Measurements from ENCODE around the gene EPB41L3. TPM values are rescaled to one million over a fixed set of nuclear protein-coding genes. Genes with fewer than 3 reads are reported as not detected.

EPB41L3 gene
- total RNA-seq, 1 experiment from 2014 or later = 0.36 TPM

DNA sequence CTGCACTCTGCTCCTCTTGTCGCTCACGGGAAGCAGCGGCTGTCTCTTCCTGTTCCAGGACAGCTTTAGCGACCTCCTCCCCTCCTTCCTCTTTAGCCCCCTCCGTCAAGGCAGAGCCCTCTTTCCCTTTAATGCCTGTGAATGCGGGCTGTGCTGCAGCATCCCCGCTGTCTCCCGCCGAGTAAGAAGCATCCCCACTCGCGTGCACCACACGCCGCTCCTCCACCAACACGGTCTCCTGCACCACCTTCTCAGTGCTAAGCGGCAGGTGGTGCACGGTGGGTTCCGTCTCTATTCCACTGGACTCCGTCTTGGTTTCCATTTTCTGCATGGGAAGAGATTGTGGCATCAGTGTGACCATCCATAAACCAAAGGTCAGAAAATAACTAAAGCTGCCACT, 146.7 kb downstream of the EPB41L3 start:
- ChIA-PET CTCF (no interaction called here), POLR2A (no interaction called here)
- Histone ChIP-seq H3K4me1 (ENCODE audit: control insufficient read depth, insufficient read depth, low read length) (no peaks in the 10 kb centered on the region), H3K4me3 (ENCODE audit: low read depth in 2 of 2, low read length in 2 of 2) (no peak overlapping the region), H3K27me3 (ENCODE audit: control insufficient read depth, insufficient read depth, low read length) (no peaks in the 10 kb centered on the region), H3K9me3 (ENCODE audit: control insufficient read depth, insufficient read depth, low read depth, low read length) (no peaks in the 10 kb centered on the region), H3K36me3 (ENCODE audit: control insufficient read depth, insufficient read depth, low read length) (no peaks in the 10 kb centered on the region), H3K27ac (ENCODE audit: low read length) (no peak overlapping the region)
- no peak for ATAC-seq
- in situ Hi-C loops (cut with HindIII; ENCODE audit: low pct_unique_long_range_greater_than_20kb, low sequenced_read_pairs) (no loop called here), intact Hi-C loops (cut with micrococcal nuclease; ENCODE audit: unreplicated experiment) (no loop called here)
- BruUV-seq (replicated peaks) = no TSS peak
- DNase-seq (ENCODE audit: low read depth, low spot score) = no peak
- TF ChIP-seq SIN3A (IDR thresholded peaks at IDR 0.05; ENCODE audit: borderline replicate concordance, insufficient read depth, low read depth, low read length) = no peak
- TF ChIP-seq, protein P1, sequence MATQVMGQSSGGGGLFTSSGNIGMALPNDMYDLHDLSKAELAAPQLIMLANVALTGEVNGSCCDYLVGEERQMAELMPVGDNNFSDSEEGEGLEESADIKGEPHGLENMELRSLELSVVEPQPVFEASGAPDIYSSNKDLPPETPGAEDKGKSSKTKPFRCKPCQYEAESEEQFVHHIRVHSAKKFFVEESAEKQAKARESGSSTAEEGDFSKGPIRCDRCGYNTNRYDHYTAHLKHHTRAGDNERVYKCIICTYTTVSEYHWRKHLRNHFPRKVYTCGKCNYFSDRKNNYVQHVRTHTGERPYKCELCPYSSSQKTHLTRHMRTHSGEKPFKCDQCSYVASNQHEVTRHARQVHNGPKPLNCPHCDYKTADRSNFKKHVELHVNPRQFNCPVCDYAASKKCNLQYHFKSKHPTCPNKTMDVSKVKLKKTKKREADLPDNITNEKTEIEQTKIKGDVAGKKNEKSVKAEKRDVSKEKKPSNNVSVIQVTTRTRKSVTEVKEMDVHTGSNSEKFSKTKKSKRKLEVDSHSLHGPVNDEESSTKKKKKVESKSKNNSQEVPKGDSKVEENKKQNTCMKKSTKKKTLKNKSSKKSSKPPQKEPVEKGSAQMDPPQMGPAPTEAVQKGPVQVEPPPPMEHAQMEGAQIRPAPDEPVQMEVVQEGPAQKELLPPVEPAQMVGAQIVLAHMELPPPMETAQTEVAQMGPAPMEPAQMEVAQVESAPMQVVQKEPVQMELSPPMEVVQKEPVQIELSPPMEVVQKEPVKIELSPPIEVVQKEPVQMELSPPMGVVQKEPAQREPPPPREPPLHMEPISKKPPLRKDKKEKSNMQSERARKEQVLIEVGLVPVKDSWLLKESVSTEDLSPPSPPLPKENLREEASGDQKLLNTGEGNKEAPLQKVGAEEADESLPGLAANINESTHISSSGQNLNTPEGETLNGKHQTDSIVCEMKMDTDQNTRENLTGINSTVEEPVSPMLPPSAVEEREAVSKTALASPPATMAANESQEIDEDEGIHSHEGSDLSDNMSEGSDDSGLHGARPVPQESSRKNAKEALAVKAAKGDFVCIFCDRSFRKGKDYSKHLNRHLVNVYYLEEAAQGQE (IDR thresholded peaks at IDR 0.05; ENCODE audit: insufficient read depth in 1 of 2, low read depth in 2 of 2, low read length in 1 of 2) = no peak
- TF ChIP-seq TCF7L2 (IDR thresholded peaks at IDR 0.05; ENCODE audit: low read depth, low read length) = no peak
- TF ChIP-seq POLR2AphosphoS5 (IDR thresholded peaks at IDR 0.05; ENCODE audit: low read depth, low read length) = no peak
- TF ChIP-seq, protein P2, sequence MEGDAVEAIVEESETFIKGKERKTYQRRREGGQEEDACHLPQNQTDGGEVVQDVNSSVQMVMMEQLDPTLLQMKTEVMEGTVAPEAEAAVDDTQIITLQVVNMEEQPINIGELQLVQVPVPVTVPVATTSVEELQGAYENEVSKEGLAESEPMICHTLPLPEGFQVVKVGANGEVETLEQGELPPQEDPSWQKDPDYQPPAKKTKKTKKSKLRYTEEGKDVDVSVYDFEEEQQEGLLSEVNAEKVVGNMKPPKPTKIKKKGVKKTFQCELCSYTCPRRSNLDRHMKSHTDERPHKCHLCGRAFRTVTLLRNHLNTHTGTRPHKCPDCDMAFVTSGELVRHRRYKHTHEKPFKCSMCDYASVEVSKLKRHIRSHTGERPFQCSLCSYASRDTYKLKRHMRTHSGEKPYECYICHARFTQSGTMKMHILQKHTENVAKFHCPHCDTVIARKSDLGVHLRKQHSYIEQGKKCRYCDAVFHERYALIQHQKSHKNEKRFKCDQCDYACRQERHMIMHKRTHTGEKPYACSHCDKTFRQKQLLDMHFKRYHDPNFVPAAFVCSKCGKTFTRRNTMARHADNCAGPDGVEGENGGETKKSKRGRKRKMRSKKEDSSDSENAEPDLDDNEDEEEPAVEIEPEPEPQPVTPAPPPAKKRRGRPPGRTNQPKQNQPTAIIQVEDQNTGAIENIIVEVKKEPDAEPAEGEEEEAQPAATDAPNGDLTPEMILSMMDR (IDR thresholded peaks at IDR 0.05) = no peak

DNA sequence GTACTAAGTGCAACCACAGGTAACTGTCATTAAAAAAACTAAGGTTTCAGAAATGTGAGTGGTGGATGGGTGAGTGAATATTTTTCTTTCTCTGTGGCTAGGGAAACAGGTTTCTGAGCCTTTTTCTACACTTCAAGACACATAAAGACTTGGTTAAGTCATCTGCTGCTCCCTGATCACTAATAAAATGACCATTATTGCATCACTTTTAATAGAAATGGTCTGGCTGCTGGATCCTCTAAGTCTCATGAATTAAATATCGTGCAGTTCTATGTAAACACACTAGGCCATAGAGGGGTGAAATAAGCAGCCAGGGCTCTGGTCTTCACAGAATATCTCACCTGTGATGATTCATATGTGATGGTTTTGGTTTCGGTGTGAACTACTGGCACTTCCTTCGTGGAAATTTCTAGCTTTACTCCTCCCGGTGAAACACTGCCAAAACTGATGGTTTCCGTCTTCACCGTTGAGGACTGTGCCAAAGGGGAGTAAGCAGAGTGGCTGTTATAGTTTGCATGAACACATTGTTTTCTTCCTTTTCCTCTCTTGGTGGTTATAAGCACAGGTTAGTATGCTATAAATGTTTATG, 147.8 kb downstream of the EPB41L3 start:
- ChIA-PET CTCF (no interaction called here), POLR2A (no interaction called here)
- H3K27me3 ChIP-seq (ENCODE audit: control insufficient read depth, insufficient read depth, low read length) = no peaks in the 10 kb centered on the region
- no peaks in the 10 kb centered on the region for H3K36me3 ChIP-seq (ENCODE audit: control insufficient read depth, insufficient read depth, low read length)
- no peaks in the 10 kb centered on the region for H3K4me1 ChIP-seq (ENCODE audit: control insufficient read depth, insufficient read depth, low read length)
- intact Hi-C loops (cut with micrococcal nuclease; ENCODE audit: unreplicated experiment) = no loop called here
- H3K9me3 ChIP-seq (ENCODE audit: control insufficient read depth, insufficient read depth, low read depth, low read length) = no peaks in the 10 kb centered on the region
- in situ Hi-C loops (cut with HindIII; ENCODE audit: low pct_unique_long_range_greater_than_20kb, low sequenced_read_pairs) = no loop called here
- TF ChIP-seq SIN3A (IDR thresholded peaks at IDR 0.05; ENCODE audit: borderline replicate concordance, insufficient read depth, low read depth, low read length) (no peak), TCF7L2 (IDR thresholded peaks at IDR 0.05; ENCODE audit: low read depth, low read length) (no peak), POLR2AphosphoS5 (IDR thresholded peaks at IDR 0.05; ENCODE audit: low read depth, low read length) (no peak)
- TF ChIP-seq, protein P1 (IDR thresholded peaks at IDR 0.05; ENCODE audit: insufficient read depth in 1 of 2, low read depth in 2 of 2, low read length in 1 of 2) = no peak
- TF ChIP-seq, protein P2 (IDR thresholded peaks at IDR 0.05) = no peak
- no TSS peak for BruUV-seq (replicated peaks)
- H3K27ac ChIP-seq (ENCODE audit: low read length) = no peak overlapping the region
- ATAC-seq (no peak), DNase-seq (ENCODE audit: low read depth, low spot score) (no peak)
- H3K4me3 ChIP-seq (ENCODE audit: low read depth in 2 of 2, low read length in 2 of 2) = no peak overlapping the region
